Measurements from ENCODE around the gene CPA1. TPM values are rescaled to one million over a fixed set of nuclear protein-coding genes. Genes with fewer than 3 reads are reported as not detected.

Gene CPA1
- total RNA-seq, 2 donors from 2014 or later = not detected

- Histone ChIP-seq H3K9ac (ENCODE audit: extremely low read depth, low read length, poor library complexity, severe bottlenecking) (no peak overlapping the region), H3K27ac (ENCODE audit: low read depth, low read length) (no peak overlapping the region), H3K36me3 (ENCODE audit: control insufficient read depth, insufficient read depth, low read length) (no peaks in the 10 kb centered on the region), H3K4me1 (ENCODE audit: control insufficient read depth, insufficient read depth, low read length) (peaks cover 5% of the 10 kb centered on the region), H3K9me3 (ENCODE audit: control insufficient read depth, low read length) (no peaks in the 10 kb centered on the region), H3K4me3 (ENCODE audit: low read length) (no peak overlapping the region), H3K27me3 (ENCODE audit: control insufficient read depth, insufficient read depth, low read length, poor library complexity, severe bottlenecking) (no peaks in the 10 kb centered on the region)
- Mint-ChIP-seq H3K27ac (no peak overlapping the region), H3K4me1 (peaks cover 9% of the 10 kb centered on the region), H3K36me3 (ENCODE audit: low read depth) (no peaks in the 10 kb centered on the region), H3K27me3 (ENCODE audit: insufficient read depth) (no peaks in the 10 kb centered on the region), H3K4me3 (no peak overlapping the region), H3K9me3 (peaks cover 6% of the 10 kb centered on the region)
- DNase-seq = peak; percentile 14
- WGBS, 2 experiments (ENCODE audit: insufficient coverage in 1 of 2, insufficient read length in 1 of 2) = 94 to 100% methylated on average over 8 to 18 of the region's 18 CpGs
- no peak for TF ChIP-seq CTCF (conservative IDR thresholded peaks at IDR 0.05)
Observed at GRCh38 chr7:130383187-130383980, 3.1 kb downstream of the CPA1 start.

GRCh38 chr7:130384371-130384801, 4.1 kb downstream of the CPA1 start:
- no peak overlapping the region for H3K4me3 Mint-ChIP-seq
- H3K27me3 Mint-ChIP-seq (ENCODE audit: insufficient read depth) = no peaks in the 10 kb centered on the region
- no peak overlapping the region for H3K9ac ChIP-seq (ENCODE audit: extremely low read depth, low read length, poor library complexity, severe bottlenecking)
- 89 to 100% methylated on average over 4 to 10 of the region's 10 CpGs for WGBS, 2 experiments (ENCODE audit: insufficient coverage in 1 of 2, insufficient read length in 1 of 2)
- peaks cover 2% of the 10 kb centered on the region for H3K36me3 Mint-ChIP-seq (ENCODE audit: low read depth)
- H3K36me3 ChIP-seq (ENCODE audit: control insufficient read depth, insufficient read depth, low read length) = no peaks in the 10 kb centered on the region
- H3K9me3 Mint-ChIP-seq = peaks cover 7% of the 10 kb centered on the region
- H3K4me1 ChIP-seq (ENCODE audit: control insufficient read depth, insufficient read depth, low read length) = peaks cover 5% of the 10 kb centered on the region
- no peaks in the 10 kb centered on the region for H3K27me3 ChIP-seq (ENCODE audit: control insufficient read depth, insufficient read depth, low read length, poor library complexity, severe bottlenecking)
- DNase-seq = no peak
- no peak for TF ChIP-seq CTCF (conservative IDR thresholded peaks at IDR 0.05)
- no peak overlapping the region for H3K27ac Mint-ChIP-seq
- H3K4me3 ChIP-seq (ENCODE audit: low read length) = no peak overlapping the region
- no peaks in the 10 kb centered on the region for H3K9me3 ChIP-seq (ENCODE audit: control insufficient read depth, low read length)
- peaks cover 9% of the 10 kb centered on the region for H3K4me1 Mint-ChIP-seq
- no peak overlapping the region for H3K27ac ChIP-seq (ENCODE audit: low read depth, low read length)

- Histone ChIP-seq H3K9ac (ENCODE audit: extremely low read depth, low read length, poor library complexity, severe bottlenecking) (no peak overlapping the region), H3K36me3 (ENCODE audit: control insufficient read depth, insufficient read depth, low read length) (no peaks in the 10 kb centered on the region), H3K27ac (ENCODE audit: low read depth, low read length) (no peak overlapping the region), H3K27me3 (ENCODE audit: control insufficient read depth, insufficient read depth, low read length, poor library complexity, severe bottlenecking) (no peaks in the 10 kb centered on the region), H3K4me3 (ENCODE audit: low read length) (no peak overlapping the region), H3K9me3 (ENCODE audit: control insufficient read depth, low read length) (no peaks in the 10 kb centered on the region), H3K4me1 (ENCODE audit: control insufficient read depth, insufficient read depth, low read length) (peaks cover 2% of the 10 kb centered on the region)
- WGBS, 2 experiments (ENCODE audit: insufficient coverage in 1 of 2, insufficient read length in 1 of 2) = 92 to 99% methylated on average over 8 to 13 of the region's 13 CpGs
- Mint-ChIP-seq H3K27me3 (ENCODE audit: insufficient read depth) (no peaks in the 10 kb centered on the region), H3K9me3 (peaks cover 7% of the 10 kb centered on the region), H3K27ac (no peak overlapping the region), H3K4me1 (peaks cover 6% of the 10 kb centered on the region), H3K4me3 (no peak overlapping the region), H3K36me3 (ENCODE audit: low read depth) (peaks cover 2% of the 10 kb centered on the region)
- no peak for TF ChIP-seq CTCF (conservative IDR thresholded peaks at IDR 0.05)
- DNase-seq = no peak
Observed at GRCh38 chr7:130384841-130385599, 4.7 kb downstream of the CPA1 start.

Data from endodermal cell (in vitro differentiated cells).